Bronchial epithelial cell (primary cell): Measurements from ENCODE around the gene ZDHHC3. TPM values are rescaled to one million over a fixed set of nuclear protein-coding genes. Genes with fewer than 3 reads are reported as not detected.

ENCODE experiments used
- DNase-seq: peaks from one replicate; pipeline ENCODE4 v3.0.0-alpha.2; 2010; ENCODE audit warnings: low read depth
- FAIRE-seq: peaks from 2 replicates; lab custom pipeline; 2011; peaks lifted over from hg19 to GRCh38; lab: Jason Lieb, UNC
- H3K27me3 ChIP-seq: 2 replicates; pipeline ENCODE4 v1.5.1; 2011; ENCODE audit warnings: low read length; ENCODE audit not compliant: control insufficient read depth, insufficient read depth
- H3K36me3 ChIP-seq: 2 replicates; pipeline ENCODE4 v1.5.1; 2011; ENCODE audit warnings: low read length; ENCODE audit not compliant: control insufficient read depth, insufficient read depth
- H3K4me3 ChIP-seq: 2 replicates; pipeline ENCODE4 v1.5.1; 2011; ENCODE audit warnings: mild to moderate bottlenecking, low read depth, low read length, control low read depth
- total RNA-seq: library from RNA; depleted of rRNA; stranded (reverse); fragments of >200 nt; gene quantifications from 2 replicates; pipeline ENCODE4 v1.2.1, GENCODE V29; 2014
- TF ChIP-seq, protein P1 (sequence below): IDR thresholded peaks from 2 replicates; pipeline ENCODE4 v1.5.1; 2011; ENCODE audit warnings: mild to moderate bottlenecking, moderate library complexity, low read length, control low read depth, inconsistent platforms; ENCODE audit not compliant: insufficient read depth, severe bottlenecking

The ZDHHC3 gene
- total RNA-seq, 1 donor from 2014 or later, result 62.1 TPM

DNA sequence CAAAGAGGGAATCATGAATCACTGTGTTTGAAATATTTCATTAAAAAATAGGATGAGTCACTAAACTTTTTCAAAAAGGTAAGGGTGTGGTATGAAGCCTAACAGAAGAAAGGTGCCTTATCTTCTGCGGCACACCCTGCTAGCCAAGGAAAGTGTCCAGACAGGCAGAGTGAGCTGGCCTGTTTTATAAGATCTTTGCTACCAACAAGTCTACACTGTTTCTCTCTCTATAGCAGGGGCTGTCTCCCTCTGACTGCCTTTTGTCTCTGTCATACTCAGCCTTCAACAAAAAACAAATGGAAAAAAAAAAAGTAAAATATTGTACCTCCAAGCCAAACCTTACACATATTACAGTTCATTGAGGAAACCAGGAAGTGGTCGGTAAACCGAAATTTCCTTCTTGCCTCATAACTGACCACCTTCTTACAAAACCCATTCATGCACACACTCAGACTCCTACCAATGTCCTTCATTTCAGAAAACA lies 9.1 kb downstream of the ZDHHC3 start:
- no peaks in the 10 kb centered on the region for H3K36me3 ChIP-seq
- no peak overlapping the region for H3K4me3 ChIP-seq
- H3K27me3 ChIP-seq, result no peaks in the 10 kb centered on the region
- TF ChIP-seq, protein P1, sequence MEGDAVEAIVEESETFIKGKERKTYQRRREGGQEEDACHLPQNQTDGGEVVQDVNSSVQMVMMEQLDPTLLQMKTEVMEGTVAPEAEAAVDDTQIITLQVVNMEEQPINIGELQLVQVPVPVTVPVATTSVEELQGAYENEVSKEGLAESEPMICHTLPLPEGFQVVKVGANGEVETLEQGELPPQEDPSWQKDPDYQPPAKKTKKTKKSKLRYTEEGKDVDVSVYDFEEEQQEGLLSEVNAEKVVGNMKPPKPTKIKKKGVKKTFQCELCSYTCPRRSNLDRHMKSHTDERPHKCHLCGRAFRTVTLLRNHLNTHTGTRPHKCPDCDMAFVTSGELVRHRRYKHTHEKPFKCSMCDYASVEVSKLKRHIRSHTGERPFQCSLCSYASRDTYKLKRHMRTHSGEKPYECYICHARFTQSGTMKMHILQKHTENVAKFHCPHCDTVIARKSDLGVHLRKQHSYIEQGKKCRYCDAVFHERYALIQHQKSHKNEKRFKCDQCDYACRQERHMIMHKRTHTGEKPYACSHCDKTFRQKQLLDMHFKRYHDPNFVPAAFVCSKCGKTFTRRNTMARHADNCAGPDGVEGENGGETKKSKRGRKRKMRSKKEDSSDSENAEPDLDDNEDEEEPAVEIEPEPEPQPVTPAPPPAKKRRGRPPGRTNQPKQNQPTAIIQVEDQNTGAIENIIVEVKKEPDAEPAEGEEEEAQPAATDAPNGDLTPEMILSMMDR, result no peak
- no peak for FAIRE-seq
- peak; percentile 98 for DNase-seq

GRCh38 chr3:44965165-44965564 lies 10.8 kb downstream of the ZDHHC3 start:
- no peak for DNase-seq
- no peak for FAIRE-seq
- no peaks in the 10 kb centered on the region for H3K27me3 ChIP-seq
- no peak overlapping the region for H3K4me3 ChIP-seq
- no peaks in the 10 kb centered on the region for H3K36me3 ChIP-seq
- TF ChIP-seq, protein P1, result no peak

DNA sequence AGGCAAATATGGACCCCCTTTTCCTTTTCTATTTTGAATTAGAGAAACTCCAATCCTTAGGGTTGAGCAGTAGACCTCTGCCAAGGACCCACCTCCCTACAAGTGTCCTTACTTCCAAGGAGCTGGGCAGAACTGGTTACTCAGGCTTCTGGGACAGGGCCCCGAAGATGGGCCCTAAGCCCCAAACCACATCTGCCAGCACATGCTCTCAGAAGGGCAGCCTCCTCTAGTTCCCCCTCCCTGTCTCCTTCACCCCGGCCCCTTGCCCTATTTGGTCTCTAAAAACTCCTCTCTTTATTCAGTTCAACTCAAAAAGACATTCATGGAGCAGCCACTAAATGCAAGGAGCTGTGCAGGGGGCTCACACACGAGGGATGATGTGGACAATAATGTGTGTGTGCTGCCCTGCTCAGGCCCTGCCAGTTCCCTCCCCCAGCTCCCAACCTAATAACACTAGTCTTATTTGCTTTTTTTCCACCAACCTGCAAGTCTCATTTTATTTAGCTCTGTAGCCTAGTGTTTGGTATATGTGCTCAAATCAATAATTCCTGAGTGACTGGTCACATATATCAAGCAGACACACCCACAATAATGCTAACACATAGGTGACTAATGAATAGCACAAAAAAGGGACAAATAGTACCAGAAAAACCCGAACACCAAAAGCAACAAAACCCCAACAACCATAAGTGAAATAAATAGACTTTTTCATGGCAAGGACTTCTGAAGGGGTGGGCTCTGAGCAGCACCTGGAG lies 12.2 kb downstream of the ZDHHC3 start:
- FAIRE-seq (no peak), DNase-seq (peak; percentile 66)
- Histone ChIP-seq H3K36me3 (peaks cover 5% of the 10 kb centered on the region), H3K4me3 (no peak overlapping the region), H3K27me3 (no peaks in the 10 kb centered on the region)
- TF ChIP-seq, protein P1, result no peak

GRCh38 chr3:44962621-44963393 lies 13.2 kb downstream of the ZDHHC3 start:
- H3K27me3 ChIP-seq, result no peaks in the 10 kb centered on the region
- FAIRE-seq, result no peak
- H3K4me3 ChIP-seq, result no peak overlapping the region
- peak; percentile 50 for DNase-seq
- H3K36me3 ChIP-seq, result peaks cover 5% of the 10 kb centered on the region
- TF ChIP-seq, protein P1, result no peak

DNA sequence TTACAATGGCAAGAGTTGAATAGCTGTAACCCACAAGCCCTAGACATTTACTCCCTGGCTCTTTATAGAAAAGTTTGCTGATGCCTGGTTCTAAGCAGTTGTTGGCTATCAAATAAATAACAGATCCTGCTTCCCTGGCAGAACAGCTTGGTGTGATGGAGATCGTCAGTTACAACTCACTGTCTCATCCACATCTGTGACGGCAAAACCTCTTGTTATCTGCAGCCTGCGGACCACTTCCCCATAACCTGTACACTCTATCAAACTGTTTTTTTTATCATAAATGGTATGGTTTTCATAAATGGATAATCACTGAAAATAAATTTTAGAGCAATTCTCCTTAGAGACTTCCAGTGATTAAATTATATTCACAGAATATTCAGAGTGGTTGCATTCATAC lies 14.1 kb downstream of the ZDHHC3 start:
- TF ChIP-seq, protein P1, result no peak
- H3K36me3 ChIP-seq, result peaks cover 6% of the 10 kb centered on the region
- H3K27me3 ChIP-seq, result no peaks in the 10 kb centered on the region
- FAIRE-seq (no peak), DNase-seq (no peak)
- no peak overlapping the region for H3K4me3 ChIP-seq
